ENCODE measurements around the gene PTPRT.

PTPRT gene

DNA sequence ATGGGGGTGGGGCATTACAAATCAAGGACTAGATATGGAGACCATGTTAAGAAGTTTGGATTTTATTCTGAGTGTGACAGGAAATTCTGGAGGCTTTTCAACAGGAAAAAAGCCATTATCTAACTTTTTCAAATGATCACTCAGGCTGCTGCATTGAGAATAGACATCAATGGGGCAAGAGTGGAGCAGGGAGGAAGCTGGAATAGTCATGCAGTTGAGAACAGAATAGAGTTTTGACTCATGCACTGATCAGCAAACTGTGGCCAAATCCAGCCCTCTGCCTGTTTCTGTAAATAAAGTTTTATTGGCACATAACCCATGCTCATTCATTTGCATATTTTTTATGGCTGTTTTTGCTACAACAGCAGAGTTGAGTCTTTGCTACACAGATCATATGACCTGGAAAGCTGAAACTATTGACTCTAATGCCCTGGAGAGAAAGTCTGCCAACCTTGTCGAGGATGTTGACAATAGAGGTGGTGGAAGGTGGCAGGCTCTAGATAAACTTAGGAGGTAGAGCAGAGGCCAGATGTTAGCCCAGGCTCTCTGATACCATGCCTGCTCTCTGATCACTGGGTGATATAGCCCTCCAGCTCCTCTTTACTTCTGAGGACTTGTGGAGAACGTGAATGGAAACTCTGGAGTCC, 441.8 kb downstream of the PTPRT start:
- Histone ChIP-seq H3K36me3 (ENCODE audit: low read length) (no peaks in the 10 kb centered on the region), H2AFZ (ENCODE audit: low read depth, low read length, severe bottlenecking) (no peak overlapping the region), H3K4me3 (ENCODE audit: insufficient read depth, low read length, poor library complexity, severe bottlenecking) (no peak overlapping the region), H3K9ac (ENCODE audit: low read length) (no peak overlapping the region), H3K27me3 (ENCODE audit: low read length) (no peaks in the 10 kb centered on the region), H4K20me1 (ENCODE audit: low read depth, low read length) (no peaks in the 10 kb centered on the region), H3K27ac (ENCODE audit: low read depth, low read length) (no peak overlapping the region), H3K4me2 (ENCODE audit: low read depth, low read length, poor library complexity, severe bottlenecking) (no peak overlapping the region), H3K9me2 (replicated peaks; ENCODE audit: insufficient read depth, low read length) (no peaks in the 10 kb centered on the region), H3F3A (ENCODE audit: insufficient read depth) (no peaks in the 10 kb centered on the region), H3K9me3 (ENCODE audit: insufficient read depth, low read length) (no peaks in the 10 kb centered on the region), H3K79me2 (ENCODE audit: insufficient read depth, low read length) (no peaks in the 10 kb centered on the region)
- TF ChIP-seq, protein P1, sequence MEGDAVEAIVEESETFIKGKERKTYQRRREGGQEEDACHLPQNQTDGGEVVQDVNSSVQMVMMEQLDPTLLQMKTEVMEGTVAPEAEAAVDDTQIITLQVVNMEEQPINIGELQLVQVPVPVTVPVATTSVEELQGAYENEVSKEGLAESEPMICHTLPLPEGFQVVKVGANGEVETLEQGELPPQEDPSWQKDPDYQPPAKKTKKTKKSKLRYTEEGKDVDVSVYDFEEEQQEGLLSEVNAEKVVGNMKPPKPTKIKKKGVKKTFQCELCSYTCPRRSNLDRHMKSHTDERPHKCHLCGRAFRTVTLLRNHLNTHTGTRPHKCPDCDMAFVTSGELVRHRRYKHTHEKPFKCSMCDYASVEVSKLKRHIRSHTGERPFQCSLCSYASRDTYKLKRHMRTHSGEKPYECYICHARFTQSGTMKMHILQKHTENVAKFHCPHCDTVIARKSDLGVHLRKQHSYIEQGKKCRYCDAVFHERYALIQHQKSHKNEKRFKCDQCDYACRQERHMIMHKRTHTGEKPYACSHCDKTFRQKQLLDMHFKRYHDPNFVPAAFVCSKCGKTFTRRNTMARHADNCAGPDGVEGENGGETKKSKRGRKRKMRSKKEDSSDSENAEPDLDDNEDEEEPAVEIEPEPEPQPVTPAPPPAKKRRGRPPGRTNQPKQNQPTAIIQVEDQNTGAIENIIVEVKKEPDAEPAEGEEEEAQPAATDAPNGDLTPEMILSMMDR (IDR thresholded peaks at IDR 0.05; ENCODE audit: insufficient read depth, low read length, poor library complexity, severe bottlenecking): no peak
- no peak for TF ChIP-seq EZH2phosphoT487 (conservative IDR thresholded peaks at IDR 0.05; ENCODE audit: low read length)

- Histone ChIP-seq H3K27ac (ENCODE audit: low read depth, low read length) (no peak overlapping the region), H3K36me3 (ENCODE audit: low read length) (no peaks in the 10 kb centered on the region), H3K27me3 (ENCODE audit: low read length) (no peaks in the 10 kb centered on the region), H3F3A (ENCODE audit: insufficient read depth) (no peaks in the 10 kb centered on the region), H3K9me2 (replicated peaks; ENCODE audit: insufficient read depth, low read length) (no peaks in the 10 kb centered on the region), H3K4me3 (ENCODE audit: insufficient read depth, low read length, poor library complexity, severe bottlenecking) (no peak overlapping the region), H3K9me3 (ENCODE audit: insufficient read depth, low read length) (no peaks in the 10 kb centered on the region), H4K20me1 (ENCODE audit: low read depth, low read length) (no peaks in the 10 kb centered on the region), H3K4me2 (ENCODE audit: low read depth, low read length, poor library complexity, severe bottlenecking) (no peak overlapping the region), H3K79me2 (ENCODE audit: insufficient read depth, low read length) (no peaks in the 10 kb centered on the region), H3K9ac (ENCODE audit: low read length) (no peak overlapping the region), H2AFZ (ENCODE audit: low read depth, low read length, severe bottlenecking) (no peak overlapping the region)
- TF ChIP-seq EZH2phosphoT487 (conservative IDR thresholded peaks at IDR 0.05; ENCODE audit: low read length): no peak
- TF ChIP-seq, protein P1 (IDR thresholded peaks at IDR 0.05; ENCODE audit: insufficient read depth, low read length, poor library complexity, severe bottlenecking): no peak
Observed at GRCh38 chr20:42744756-42745465, 444.8 kb downstream of the PTPRT start.

GRCh38 chr20:42742926-42743325, 446.8 kb downstream of the PTPRT start:
- TF ChIP-seq EZH2phosphoT487 (conservative IDR thresholded peaks at IDR 0.05; ENCODE audit: low read length): no peak
- TF ChIP-seq, protein P1 (IDR thresholded peaks at IDR 0.05; ENCODE audit: insufficient read depth, low read length, poor library complexity, severe bottlenecking): no peak
- Histone ChIP-seq H3K79me2 (ENCODE audit: insufficient read depth, low read length) (no peaks in the 10 kb centered on the region), H3K9me3 (ENCODE audit: insufficient read depth, low read length) (no peaks in the 10 kb centered on the region)

More at GRCh38 chr20:42742926-42743325, 446.8 kb downstream of the PTPRT start:
- Histone ChIP-seq H3K27ac (ENCODE audit: low read depth, low read length) (no peak overlapping the region), H2AFZ (ENCODE audit: low read depth, low read length, severe bottlenecking) (no peak overlapping the region), H4K20me1 (ENCODE audit: low read depth, low read length) (no peaks in the 10 kb centered on the region), H3K4me3 (ENCODE audit: insufficient read depth, low read length, poor library complexity, severe bottlenecking) (no peak overlapping the region), H3K4me2 (ENCODE audit: low read depth, low read length, poor library complexity, severe bottlenecking) (no peak overlapping the region), H3F3A (ENCODE audit: insufficient read depth) (no peaks in the 10 kb centered on the region), H3K9ac (ENCODE audit: low read length) (no peak overlapping the region), H3K9me2 (replicated peaks; ENCODE audit: insufficient read depth, low read length) (no peaks in the 10 kb centered on the region), H3K27me3 (ENCODE audit: low read length) (no peaks in the 10 kb centered on the region), H3K36me3 (ENCODE audit: low read length) (no peaks in the 10 kb centered on the region)

Data from SU-DHL-6 (cell line).